HEK293T (cell line): ENCODE results near the gene CDC42.
"Not testable (repeated sequence)": the region's sequence is repeated elsewhere in the genome, so short reads cannot be mapped to it uniquely, and the experiment has no call there.

Experiments used
- CTCF ChIA-PET: fragments of 350-600 bp; formaldehyde crosslinking; extraction: SDS; loops from one replicate; lab custom pipeline; 2021; ENCODE audit warnings: antibody characterized with exemption, inconsistent platforms; lab: Yijun Ruan, JAX
- POLR2A ChIA-PET: fragments of 350-600 bp; formaldehyde crosslinking; extraction: SDS; loops from one replicate; lab custom pipeline; 2020; ENCODE audit warnings: antibody characterized with exemption, inconsistent platforms; lab: Yijun Ruan, JAX
- DNase-seq: peaks from one replicate; pipeline ENCODE4 v3.0.0; 2012; ENCODE audit warnings: mixed read lengths; ENCODE audit errors: extremely low spot score
- ARNT ChIP-seq: fragments of 450-650 bp; IDR thresholded peaks from 2 replicates; pipeline ENCODE4 v1.6.1; 2017; ENCODE audit warnings: mild to moderate bottlenecking
- BHLHE40 ChIP-seq: fragments of 450-650 bp; IDR thresholded peaks from 2 replicates; pipeline ENCODE4 v1.6.1; 2016; ENCODE audit warnings: mild to moderate bottlenecking, moderate library complexity, borderline replicate concordance
- CTBP1 ChIP-seq: fragments of 450-650 bp; IDR thresholded peaks from 2 replicates; pipeline ENCODE4 v1.6.1; 2016; ENCODE audit warnings: borderline replicate concordance
- ELF4 ChIP-seq: fragments of 450-650 bp; IDR thresholded peaks from 2 replicates; pipeline ENCODE4 v1.6.1; 2017; ENCODE audit warnings: antibody characterized with exemption
- FOXK2 ChIP-seq: fragments of 450-650 bp; IDR thresholded peaks from 2 replicates; pipeline ENCODE4 v1.6.1; 2016; ENCODE audit warnings: mild to moderate bottlenecking
- FOXM1 ChIP-seq: fragments of 450-650 bp; IDR thresholded peaks from 2 replicates; pipeline ENCODE4 v1.6.1; 2017; ENCODE audit warnings: mild to moderate bottlenecking, borderline replicate concordance
- HDGF ChIP-seq: fragments of 450-650 bp; IDR thresholded peaks from 2 replicates; pipeline ENCODE4 v1.6.1; 2017; ENCODE audit warnings: antibody characterized with exemption, borderline replicate concordance
- L3MBTL2 ChIP-seq: fragments of 450-650 bp; conservative IDR thresholded peaks from 2 replicates; pipeline ENCODE4 v1.6.1; 2016; ENCODE audit warnings: mild to moderate bottlenecking
- LEF1 ChIP-seq: fragments of 450-650 bp; IDR thresholded peaks from 2 replicates; pipeline ENCODE4 v1.6.1; 2017; ENCODE audit warnings: mild to moderate bottlenecking, borderline replicate concordance
- NFRKB ChIP-seq: fragments of 450-650 bp; IDR thresholded peaks from 2 replicates; pipeline ENCODE4 v1.6.1; 2016; ENCODE audit warnings: mild to moderate bottlenecking, moderate library complexity
- SP1 ChIP-seq: fragments of 450-650 bp; IDR thresholded peaks from 2 replicates; pipeline ENCODE4 v1.6.1; 2017
- SUZ12 ChIP-seq: fragments of 450-650 bp; IDR thresholded peaks from 2 replicates; pipeline ENCODE4 v1.6.1; 2016; ENCODE audit warnings: mild to moderate bottlenecking
- TARDBP ChIP-seq: fragments of 450-650 bp; IDR thresholded peaks from 2 replicates; pipeline ENCODE4 v1.6.1; 2016
- TF ChIP-seq, protein P1 (sequence below): fragments of 450-650 bp; IDR thresholded peaks from 2 replicates; pipeline ENCODE4 v1.6.1; 2016

The CDC42 gene

GRCh38 chr1:22052115-22053016 is at the start of gene CDC42:
TSS of gene CDC42 (plus strand) at chr1:22052709. CDS start at chr1:22078479, 25,770 bp downstream.
- ChIA-PET CTCF (no interaction called here), POLR2A (interaction anchor here (0.8 to 4.4 kb wide), 13 partner anchors 12 to 197 kb away, joined by 3 to 58 read pairs (median 4); no protein-coding TSS in a partner anchor)
- TF ChIP-seq L3MBTL2 (no peak), TARDBP (no peak), NFRKB (no peak), LEF1 (no peak), FOXK2 (no peak), SUZ12 (no peak), BHLHE40 (no peak), ARNT (no peak), FOXM1 (no peak), HDGF (0 out of 2 replicates have a peak, but pooled peaks have one; percentile 28), ELF4 (peak; percentile 38; the same call in 1 of the 2 replicates), SP1 (no peak), CTBP1 (no peak)
- TF ChIP-seq, protein P1, sequence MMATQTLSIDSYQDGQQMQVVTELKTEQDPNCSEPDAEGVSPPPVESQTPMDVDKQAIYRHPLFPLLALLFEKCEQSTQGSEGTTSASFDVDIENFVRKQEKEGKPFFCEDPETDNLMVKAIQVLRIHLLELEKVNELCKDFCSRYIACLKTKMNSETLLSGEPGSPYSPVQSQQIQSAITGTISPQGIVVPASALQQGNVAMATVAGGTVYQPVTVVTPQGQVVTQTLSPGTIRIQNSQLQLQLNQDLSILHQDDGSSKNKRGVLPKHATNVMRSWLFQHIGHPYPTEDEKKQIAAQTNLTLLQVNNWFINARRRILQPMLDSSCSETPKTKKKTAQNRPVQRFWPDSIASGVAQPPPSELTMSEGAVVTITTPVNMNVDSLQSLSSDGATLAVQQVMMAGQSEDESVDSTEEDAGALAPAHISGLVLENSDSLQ: 0 out of 2 replicates have a peak, but pooled peaks have one; percentile 21
- DNase-seq: peak; percentile 96

DNA sequence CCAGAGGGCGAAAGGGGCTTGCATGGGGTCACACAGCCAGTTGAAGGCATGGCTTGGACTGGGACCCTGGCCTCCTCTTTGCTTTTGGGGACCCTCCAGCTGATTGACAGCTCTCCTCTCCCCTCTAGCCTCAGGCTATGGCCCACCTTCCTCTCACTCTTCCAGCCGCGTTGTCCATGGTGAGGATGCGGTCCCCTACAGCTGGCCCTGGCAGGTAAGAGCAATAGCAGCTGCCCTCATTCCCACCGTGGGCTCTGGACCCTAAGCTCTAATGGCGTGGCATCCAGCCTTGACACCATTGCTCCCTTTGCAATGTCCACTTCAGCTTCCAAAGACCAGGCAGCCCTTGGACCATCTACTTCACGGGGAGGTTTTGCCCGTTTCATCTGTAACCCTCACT is 49.6 kb upstream of the CDC42 start:
- CTCF ChIA-PET, POLR2A ChIA-PET, DNase-seq: not testable (repeated sequence)

GRCh38 chr1:22003959-22004358 is 48.5 kb upstream of the CDC42 start:
- POLR2A ChIA-PET, DNase-seq, CTCF ChIA-PET: not testable (repeated sequence)

- DNase-seq: not testable (repeated sequence)
- ChIA-PET POLR2A (interaction anchor here (0.6 kb wide), 1 partner anchor 13 kb away, joined by 3 read pairs; no protein-coding TSS in a partner anchor), CTCF (interaction anchor here (0.9 to 1.1 kb wide), 2 partner anchors 16 to 19 kb away, joined by 3 to 5 read pairs; no protein-coding TSS in a partner anchor)
Measured at GRCh38 chr1:22005261-22006149, 47.0 kb upstream of the CDC42 start.

DNA sequence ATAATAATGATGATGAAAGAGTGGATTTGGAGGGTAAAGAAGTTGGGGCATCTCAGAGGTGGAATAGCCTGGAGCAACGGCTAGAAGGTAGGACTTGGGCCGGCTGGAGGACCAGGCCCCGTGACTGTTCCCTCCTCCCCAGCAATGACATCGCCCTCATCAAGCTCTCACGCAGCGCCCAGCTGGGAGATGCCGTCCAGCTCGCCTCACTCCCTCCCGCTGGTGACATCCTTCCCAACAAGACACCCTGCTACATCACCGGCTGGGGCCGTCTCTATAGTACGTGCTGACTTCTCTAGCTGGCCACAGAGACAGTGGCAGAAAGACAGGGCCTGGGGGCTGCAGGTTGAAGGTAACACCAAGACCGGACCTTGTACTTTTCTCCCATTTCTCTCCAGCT is 45.8 kb upstream of the CDC42 start:
- POLR2A ChIA-PET, CTCF ChIA-PET: not testable (repeated sequence)

GRCh38 chr1:22007262-22007661 is 45.2 kb upstream of the CDC42 start:
- CTCF ChIA-PET: interaction anchor here (0.7 kb wide), 1 partner anchor 789 kb away, joined by 3 read pairs; no protein-coding TSS in a partner anchor
- DNase-seq, POLR2A ChIA-PET: not testable (repeated sequence)

More for the DNA sequence above, 45.8 kb upstream of the CDC42 start:
- DNase-seq: not testable (repeated sequence)

DNA sequence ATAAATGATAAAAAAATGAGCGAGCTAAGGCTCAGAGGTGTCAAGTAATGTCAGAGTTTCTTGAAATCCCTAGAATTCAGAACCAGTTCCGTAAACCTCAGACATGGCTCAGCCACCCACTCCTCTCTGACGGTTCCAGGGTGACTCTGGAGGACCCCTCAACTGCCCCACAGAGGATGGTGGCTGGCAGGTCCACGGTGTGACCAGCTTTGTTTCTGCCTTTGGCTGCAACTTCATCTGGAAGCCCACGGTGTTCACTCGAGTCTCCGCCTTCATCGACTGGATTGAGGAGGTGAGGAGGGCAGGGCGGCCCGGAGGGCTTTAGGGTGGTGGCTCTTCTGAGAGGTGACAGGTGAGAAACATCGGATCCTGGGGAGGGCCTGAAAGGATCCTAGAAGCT is 42.9 kb upstream of the CDC42 start:
- POLR2A ChIA-PET, DNase-seq, CTCF ChIA-PET: not testable (repeated sequence)

- CTCF ChIA-PET: not testable (repeated sequence)
Measured at GRCh38 chr1:22012752-22013151, 39.8 kb upstream of the CDC42 start.

GRCh38 chr1:22014575-22015206 is 37.8 kb upstream of the CDC42 start:
- DNase-seq, CTCF ChIA-PET: not testable (repeated sequence)
- POLR2A ChIA-PET: interaction anchor here (0.8 kb wide), 1 partner anchor 10 kb away, joined by 3 read pairs; no protein-coding TSS in a partner anchor

More at GRCh38 chr1:22012752-22013151, 39.8 kb upstream of the CDC42 start:
- DNase-seq, POLR2A ChIA-PET: not testable (repeated sequence)
